SK-N-SH treated with all-trans-retinoic acid at 6 μM for 48 hours (cell line): Measurements from ENCODE around the gene RAMP1.

Source experiments
- CSDC2 ChIP-seq: fragments of 250-450 bp; sonication (Bioruptor Pico); IDR thresholded peaks from 2 replicates; pipeline ENCODE4 v1.5.0; 2020; ENCODE audit warnings: mild to moderate bottlenecking, moderate library complexity
- ZC3H10 ChIP-seq: fragments of 250-450 bp; sonication (Bioruptor Pico); IDR thresholded peaks from 2 replicates; pipeline ENCODE4 v1.5.1; 2021; ENCODE audit warnings: mild to moderate bottlenecking, moderate library complexity
- ZFP3 ChIP-seq: fragments of 250-450 bp; sonication (Bioruptor Pico); IDR thresholded peaks from 2 replicates; pipeline ENCODE4 v1.5.0; 2020; ENCODE audit warnings: mild to moderate bottlenecking, moderate library complexity
- TF ChIP-seq, protein P1 (sequence below): fragments of 250-450 bp; sonication (Bioruptor Pico); IDR thresholded peaks from 2 replicates; pipeline ENCODE4 v1.8.0; 2021; ENCODE audit warnings: low read depth, mild to moderate bottlenecking, moderate library complexity, borderline replicate concordance
- TF ChIP-seq, protein P2 (sequence below): fragments of 250-450 bp; sonication (Bioruptor Pico); IDR thresholded peaks from 2 replicates; pipeline ENCODE4 v1.8.0; 2020; ENCODE audit warnings: mild to moderate bottlenecking, moderate library complexity, borderline replicate concordance
- TF ChIP-seq, protein P3 (sequence below): fragments of 250-450 bp; sonication (Bioruptor Pico); IDR thresholded peaks from 2 replicates; pipeline ENCODE4 v1.5.1; 2021; ENCODE audit warnings: mild to moderate bottlenecking, moderate library complexity
- TF ChIP-seq, protein P4 (sequence below): fragments of 250-450 bp; sonication (Bioruptor Pico); IDR thresholded peaks from 2 replicates; pipeline ENCODE4 v1.5.0; 2020; ENCODE audit warnings: mild to moderate bottlenecking, moderate library complexity

DNA sequence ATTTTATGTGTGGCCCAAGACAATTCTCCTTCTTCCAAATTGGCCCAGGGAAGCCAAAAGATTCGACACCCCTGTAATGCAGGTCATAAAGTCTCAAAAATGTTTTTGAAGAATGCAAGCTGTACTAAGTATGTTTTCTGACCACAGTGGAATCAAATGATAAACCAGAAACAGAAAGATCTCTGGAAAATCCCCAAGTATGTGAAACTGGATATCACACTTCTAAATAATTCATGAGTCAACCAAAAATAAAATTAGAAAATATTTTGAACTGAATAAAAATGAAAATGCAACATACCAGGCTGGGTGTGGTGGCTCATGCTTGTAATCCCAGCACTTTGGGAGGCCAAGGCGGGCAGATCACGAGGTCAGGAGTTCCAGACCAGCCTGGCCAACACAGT lies 73.3 kb downstream of the RAMP1 start:
- TF ChIP-seq, protein P1, sequence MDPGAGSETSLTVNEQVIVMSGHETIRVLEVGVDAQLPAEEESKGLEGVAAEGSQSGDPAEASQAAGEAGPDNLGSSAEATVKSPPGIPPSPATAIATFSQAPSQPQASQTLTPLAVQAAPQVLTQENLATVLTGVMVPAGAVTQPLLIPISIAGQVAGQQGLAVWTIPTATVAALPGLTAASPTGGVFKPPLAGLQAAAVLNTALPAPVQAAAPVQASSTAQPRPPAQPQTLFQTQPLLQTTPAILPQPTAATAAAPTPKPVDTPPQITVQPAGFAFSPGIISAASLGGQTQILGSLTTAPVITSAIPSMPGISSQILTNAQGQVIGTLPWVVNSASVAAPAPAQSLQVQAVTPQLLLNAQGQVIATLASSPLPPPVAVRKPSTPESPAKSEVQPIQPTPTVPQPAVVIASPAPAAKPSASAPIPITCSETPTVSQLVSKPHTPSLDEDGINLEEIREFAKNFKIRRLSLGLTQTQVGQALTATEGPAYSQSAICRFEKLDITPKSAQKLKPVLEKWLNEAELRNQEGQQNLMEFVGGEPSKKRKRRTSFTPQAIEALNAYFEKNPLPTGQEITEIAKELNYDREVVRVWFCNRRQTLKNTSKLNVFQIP: no peak
- TF ChIP-seq ZC3H10 (CRISPR knock-in tag) (no peak), ZFP3 (CRISPR knock-in tag) (no peak), CSDC2 (CRISPR knock-in tag) (no peak)
- TF ChIP-seq, protein P2, sequence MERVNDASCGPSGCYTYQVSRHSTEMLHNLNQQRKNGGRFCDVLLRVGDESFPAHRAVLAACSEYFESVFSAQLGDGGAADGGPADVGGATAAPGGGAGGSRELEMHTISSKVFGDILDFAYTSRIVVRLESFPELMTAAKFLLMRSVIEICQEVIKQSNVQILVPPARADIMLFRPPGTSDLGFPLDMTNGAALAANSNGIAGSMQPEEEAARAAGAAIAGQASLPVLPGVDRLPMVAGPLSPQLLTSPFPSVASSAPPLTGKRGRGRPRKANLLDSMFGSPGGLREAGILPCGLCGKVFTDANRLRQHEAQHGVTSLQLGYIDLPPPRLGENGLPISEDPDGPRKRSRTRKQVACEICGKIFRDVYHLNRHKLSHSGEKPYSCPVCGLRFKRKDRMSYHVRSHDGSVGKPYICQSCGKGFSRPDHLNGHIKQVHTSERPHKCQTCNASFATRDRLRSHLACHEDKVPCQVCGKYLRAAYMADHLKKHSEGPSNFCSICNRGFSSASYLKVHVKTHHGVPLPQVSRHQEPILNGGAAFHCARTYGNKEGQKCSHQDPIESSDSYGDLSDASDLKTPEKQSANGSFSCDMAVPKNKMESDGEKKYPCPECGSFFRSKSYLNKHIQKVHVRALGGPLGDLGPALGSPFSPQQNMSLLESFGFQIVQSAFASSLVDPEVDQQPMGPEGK (CRISPR knock-in tag): no peak
- TF ChIP-seq, protein P3, sequence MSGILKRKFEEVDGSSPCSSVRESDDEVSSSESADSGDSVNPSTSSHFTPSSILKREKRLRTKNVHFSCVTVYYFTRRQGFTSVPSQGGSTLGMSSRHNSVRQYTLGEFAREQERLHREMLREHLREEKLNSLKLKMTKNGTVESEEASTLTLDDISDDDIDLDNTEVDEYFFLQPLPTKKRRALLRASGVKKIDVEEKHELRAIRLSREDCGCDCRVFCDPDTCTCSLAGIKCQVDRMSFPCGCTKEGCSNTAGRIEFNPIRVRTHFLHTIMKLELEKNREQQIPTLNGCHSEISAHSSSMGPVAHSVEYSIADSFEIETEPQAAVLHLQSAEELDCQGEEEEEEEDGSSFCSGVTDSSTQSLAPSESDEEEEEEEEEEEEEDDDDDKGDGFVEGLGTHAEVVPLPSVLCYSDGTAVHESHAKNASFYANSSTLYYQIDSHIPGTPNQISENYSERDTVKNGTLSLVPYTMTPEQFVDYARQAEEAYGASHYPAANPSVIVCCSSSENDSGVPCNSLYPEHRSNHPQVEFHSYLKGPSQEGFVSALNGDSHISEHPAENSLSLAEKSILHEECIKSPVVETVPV (CRISPR knock-in tag): no peak
- TF ChIP-seq, protein P4, sequence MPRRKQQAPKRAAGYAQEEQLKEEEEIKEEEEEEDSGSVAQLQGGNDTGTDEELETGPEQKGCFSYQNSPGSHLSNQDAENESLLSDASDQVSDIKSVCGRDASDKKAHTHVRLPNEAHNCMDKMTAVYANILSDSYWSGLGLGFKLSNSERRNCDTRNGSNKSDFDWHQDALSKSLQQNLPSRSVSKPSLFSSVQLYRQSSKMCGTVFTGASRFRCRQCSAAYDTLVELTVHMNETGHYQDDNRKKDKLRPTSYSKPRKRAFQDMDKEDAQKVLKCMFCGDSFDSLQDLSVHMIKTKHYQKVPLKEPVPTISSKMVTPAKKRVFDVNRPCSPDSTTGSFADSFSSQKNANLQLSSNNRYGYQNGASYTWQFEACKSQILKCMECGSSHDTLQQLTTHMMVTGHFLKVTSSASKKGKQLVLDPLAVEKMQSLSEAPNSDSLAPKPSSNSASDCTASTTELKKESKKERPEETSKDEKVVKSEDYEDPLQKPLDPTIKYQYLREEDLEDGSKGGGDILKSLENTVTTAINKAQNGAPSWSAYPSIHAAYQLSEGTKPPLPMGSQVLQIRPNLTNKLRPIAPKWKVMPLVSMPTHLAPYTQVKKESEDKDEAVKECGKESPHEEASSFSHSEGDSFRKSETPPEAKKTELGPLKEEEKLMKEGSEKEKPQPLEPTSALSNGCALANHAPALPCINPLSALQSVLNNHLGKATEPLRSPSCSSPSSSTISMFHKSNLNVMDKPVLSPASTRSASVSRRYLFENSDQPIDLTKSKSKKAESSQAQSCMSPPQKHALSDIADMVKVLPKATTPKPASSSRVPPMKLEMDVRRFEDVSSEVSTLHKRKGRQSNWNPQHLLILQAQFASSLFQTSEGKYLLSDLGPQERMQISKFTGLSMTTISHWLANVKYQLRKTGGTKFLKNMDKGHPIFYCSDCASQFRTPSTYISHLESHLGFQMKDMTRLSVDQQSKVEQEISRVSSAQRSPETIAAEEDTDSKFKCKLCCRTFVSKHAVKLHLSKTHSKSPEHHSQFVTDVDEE (CRISPR knock-in tag): no peak
